Activated CD8-positive, alpha-beta T cell treated with anti-CD3 and anti-CD28 coated beads for 36 hours (primary cell): ENCODE results near the gene ACAD9. TPM values are rescaled to one million over a fixed set of nuclear protein-coding genes. Genes with fewer than 3 reads are reported as not detected.

ENCODE experiments used
- ATAC-seq: fragments of 200-7000 bp; cut with Tn5 transposase; one replicate; pipeline ENCODE4 v1.10.0; 2021; ENCODE audit warnings: mild to moderate bottlenecking, moderate library complexity
- CTCF ChIA-PET: fragments of 350-600 bp; sonication (Branson Sonifier 250); formaldehyde crosslinking; loops from one replicate; lab custom pipeline; 2021; ENCODE audit warnings: antibody characterized with exemption; lab: Charles Lee
- POLR2A ChIA-PET: fragments of 350-600 bp; sonication (Branson Sonifier 250); formaldehyde crosslinking; loops from one replicate; lab custom pipeline; 2021; ENCODE audit warnings: antibody characterized with exemption; lab: Charles Lee
- DNase-seq: peaks from one replicate; pipeline ENCODE4 v3.0.0-alpha.2; 2020
- H3K27ac Mint-ChIP-seq: one replicate; pipeline ENCODE4 v1.8.0; 2021; ENCODE audit warnings: mild to moderate bottlenecking, mixed read lengths
- H3K27me3 Mint-ChIP-seq: one replicate; pipeline ENCODE4 v1.8.0; 2021; ENCODE audit warnings: mixed read lengths
- H3K36me3 Mint-ChIP-seq: one replicate; pipeline ENCODE4 v1.8.0; 2021; ENCODE audit warnings: low read depth, mixed read lengths
- H3K4me1 Mint-ChIP-seq: one replicate; pipeline ENCODE4 v1.8.0; 2021; ENCODE audit warnings: low read depth, mixed read lengths
- H3K4me3 Mint-ChIP-seq: one replicate; pipeline ENCODE4 v1.8.0; 2021; ENCODE audit warnings: mild to moderate bottlenecking, moderate library complexity, mixed read lengths
- H3K9me3 Mint-ChIP-seq: one replicate; pipeline ENCODE4 v1.8.0; 2021; ENCODE audit warnings: mixed read lengths
- CTCF ChIP-seq: fragments of 200-600 bp; IDR thresholded peaks from one replicate; pipeline ENCODE4 v1.8.0; 2022; ENCODE audit warnings: antibody characterized with exemption, mild to moderate bottlenecking
- intact Hi-C: fragments of 100-400 bp; cut with micrococcal nuclease; formaldehyde crosslinking; loops from one replicate; pipeline ENCODE4 v1.10.0; 2022
- total RNA-seq, 2 experiments: library from RNA; stranded (reverse); gene quantifications; one replicate each; pipeline ENCODE4 v1.2.3, GENCODE V29; 2021

ACAD9 gene
- total RNA-seq, 2 experiments from 2014 or later: 50.1 to 50.5 TPM

- ATAC-seq: no peak
- no peaks in the 10 kb centered on the region for H3K36me3 Mint-ChIP-seq
- no peaks in the 10 kb centered on the region for H3K9me3 Mint-ChIP-seq
- TF ChIP-seq CTCF: no peak
- H3K4me3 Mint-ChIP-seq: no peak overlapping the region
- H3K4me1 Mint-ChIP-seq: peaks cover 22% of the 10 kb centered on the region
- no peak overlapping the region for H3K27ac Mint-ChIP-seq
- CTCF ChIA-PET: no interaction called here
- POLR2A ChIA-PET: no interaction called here
- H3K27me3 Mint-ChIP-seq: no peaks in the 10 kb centered on the region
- intact Hi-C loops: no loop called here
- DNase-seq: no peak
These were observed 37.2 kb upstream of the ACAD9 start for GRCh38 chr3:128841926-128842920.

- TF ChIP-seq CTCF: no peak
- ChIA-PET CTCF (interaction anchor here (0.9 to 1.7 kb wide), 4 partner anchors 9 to 164 kb away, joined by 3 to 13 read pairs (median 4); partner anchors contain the start of gene ACAD9), POLR2A (interaction anchor here (1.2 to 2.3 kb wide), 2 partner anchors 31 to 34 kb away, joined by 3 to 6 read pairs; partner anchors contain the start of gene ACAD9)
- H3K9me3 Mint-ChIP-seq: no peaks in the 10 kb centered on the region
- DNase-seq (no peak), ATAC-seq (no peak)
- H3K4me3 Mint-ChIP-seq: no peak overlapping the region
- H3K27ac Mint-ChIP-seq: no peak overlapping the region
- no peaks in the 10 kb centered on the region for H3K36me3 Mint-ChIP-seq
- H3K4me1 Mint-ChIP-seq: peaks cover 22% of the 10 kb centered on the region
- no peaks in the 10 kb centered on the region for H3K27me3 Mint-ChIP-seq
- intact Hi-C loops: no loop called here
These were observed 34.9 kb upstream of the ACAD9 start for GRCh38 chr3:128844502-128844901.

- ATAC-seq (no peak), DNase-seq (no peak)
- TF ChIP-seq CTCF: no peak
- Mint-ChIP-seq H3K27ac (peak overlapping the region; percentile 46), H3K36me3 (no peaks in the 10 kb centered on the region), H3K4me1 (peaks cover 22% of the 10 kb centered on the region), H3K27me3 (no peaks in the 10 kb centered on the region), H3K9me3 (no peaks in the 10 kb centered on the region), H3K4me3 (peak overlapping the region; percentile 67)
- ChIA-PET POLR2A (interaction anchor here (0.6 to 2.4 kb wide), 4 partner anchors 10 to 164 kb away, joined by 3 to 13 read pairs (median 4); partner anchors contain the start of gene ACAD9), CTCF (interaction anchor here (0.9 to 3.4 kb wide), 29 partner anchors 8 to 228 kb away, joined by 3 to 37 read pairs (median 5); partner anchors contain the start of gene ACAD9)
- intact Hi-C loops: no loop called here
These were observed 34.2 kb upstream of the ACAD9 start for GRCh38 chr3:128845119-128845777.

- Mint-ChIP-seq H3K4me3 (peak overlapping the region; percentile 67), H3K36me3 (no peaks in the 10 kb centered on the region), H3K27me3 (no peaks in the 10 kb centered on the region), H3K4me1 (peaks cover 22% of the 10 kb centered on the region), H3K9me3 (no peaks in the 10 kb centered on the region), H3K27ac (peak overlapping the region; percentile 94)
- intact Hi-C loops: no loop called here
- TF ChIP-seq CTCF: peak; percentile 91
- ChIA-PET CTCF (interaction anchor here (0.5 to 3.4 kb wide), 34 partner anchors 7 to 228 kb away, joined by 3 to 37 read pairs (median 4); partner anchors contain the start of gene ACAD9), POLR2A (interaction anchor here (0.6 to 2.4 kb wide), 3 partner anchors 10 to 165 kb away, joined by 3 to 13 read pairs (median 6); partner anchors contain the start of gene ACAD9)
- peak; percentile 91 for ATAC-seq
- DNase-seq: peak; percentile 94
These were observed 33.5 kb upstream of the ACAD9 start for GRCh38 chr3:128845778-128846485.
